Stimulated activated CD8-positive, alpha-beta memory T cell treated with anti-CD3 and anti-CD28 coated beads, Interleukin-7, amount 100 ng/mL, for 4 hours (primary cell): ENCODE data around the gene LRIF1.
"Not testable (repeated sequence)": the region's sequence is repeated elsewhere in the genome, so short reads cannot be mapped to it uniquely, and the experiment has no call there.

Source experiments
- DNase-seq, 2 donors: peaks; one replicate each; pipeline ENCODE4 v3.0.0-alpha.2; 2020; ENCODE audit warnings: low read depth in 2 of 2

LRIF1 gene

GRCh38 chr1:110948038-110948810 lies 15.5 kb downstream of the LRIF1 start:
- no peak for DNase-seq

GRCh38 chr1:110945626-110946025 lies 18.1 kb downstream of the LRIF1 start:
- no peak for DNase-seq

- no peak for DNase-seq
Observed at GRCh38 chr1:110944806-110945205, 18.9 kb downstream of the LRIF1 start.

GRCh38 chr1:110936567-110936966 lies 27.2 kb downstream of the LRIF1 start:
- no peak for DNase-seq

GRCh38 chr1:110931097-110931496 lies 32.6 kb downstream of the LRIF1 start:
- not testable (repeated sequence) for DNase-seq

GRCh38 chr1:110928904-110929303 lies 34.8 kb downstream of the LRIF1 start:
- no peak for DNase-seq

GRCh38 chr1:110928191-110928590 lies 35.5 kb downstream of the LRIF1 start:
- DNase-seq: no peak

- DNase-seq: no peak
Observed at GRCh38 chr1:110927484-110928075, 36.1 kb downstream of the LRIF1 start.

- DNase-seq: no peak
Observed at GRCh38 chr1:110921953-110922352, 41.8 kb downstream of the LRIF1 start.

- DNase-seq: no peak
Observed at GRCh38 chr1:110918016-110918415, 45.7 kb downstream of the LRIF1 start.

GRCh38 chr1:110916669-110917306 lies 46.9 kb downstream of the LRIF1 start:
- DNase-seq: no peak

GRCh38 chr1:110916274-110916668 lies 47.5 kb downstream of the LRIF1 start:
- no peak for DNase-seq

- no peak for DNase-seq
Observed at GRCh38 chr1:110915804-110916203, 47.9 kb downstream of the LRIF1 start.

- DNase-seq: no peak
Observed at GRCh38 chr1:110914676-110915075, 49.0 kb downstream of the LRIF1 start.

- no peak for DNase-seq
Observed at GRCh38 chr1:110912784-110913183, 50.9 kb downstream of the LRIF1 start.

GRCh38 chr1:110903853-110904500 lies 59.7 kb downstream of the LRIF1 start:
- no peak for DNase-seq

- DNase-seq: no peak
Observed at GRCh38 chr1:110902820-110903463, 60.8 kb downstream of the LRIF1 start.

- no peak for DNase-seq
Observed at GRCh38 chr1:110899458-110899843, 64.3 kb downstream of the LRIF1 start.

- no peak for DNase-seq
Observed at GRCh38 chr1:110898734-110899457, 64.8 kb downstream of the LRIF1 start.

GRCh38 chr1:110897681-110898080 lies 66.0 kb downstream of the LRIF1 start:
- DNase-seq: no peak
